Stimulated activated naive CD8-positive, alpha-beta T cell treated with anti-CD3 and anti-CD28 coated beads, Interleukin-15, Interleukin-2, amounts not matched to agents 100 U/mL and 50 U/mL, for 24 hours (primary cell): Measurements from ENCODE around the gene ANO6.
"Not testable (repeated sequence)": the region's sequence is repeated elsewhere in the genome, so short reads cannot be mapped to it uniquely, and the experiment has no call there.

Experiments
- ATAC-seq: fragments of 150-1000 bp; cut with Tn5 transposase; one replicate; pipeline ENCODE4 v1.10.0; 2021
- DNase-seq: peaks from one replicate; pipeline ENCODE4 v3.0.0; 2021

The ANO6 gene

DNA sequence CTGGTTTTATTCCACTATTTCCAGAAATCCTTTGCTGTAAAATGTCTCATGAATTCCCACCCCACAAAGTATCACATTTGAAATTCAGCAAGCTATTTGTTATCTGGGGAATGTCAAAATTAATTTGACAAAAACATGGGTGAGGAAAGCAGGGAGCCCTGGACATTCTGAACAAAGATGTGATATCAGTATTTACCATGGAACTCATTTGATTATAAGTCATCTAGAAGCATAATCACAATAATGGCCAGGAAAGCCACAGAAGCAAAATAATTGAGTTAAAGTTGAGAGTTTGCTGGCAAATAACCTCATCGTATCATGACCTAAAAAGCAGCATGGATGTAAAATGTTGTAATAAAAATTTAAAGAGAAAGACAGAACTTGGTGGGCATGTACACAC lies 96.1 kb downstream of the ANO6 start:
- ATAC-seq (no peak), DNase-seq (no peak)

DNA sequence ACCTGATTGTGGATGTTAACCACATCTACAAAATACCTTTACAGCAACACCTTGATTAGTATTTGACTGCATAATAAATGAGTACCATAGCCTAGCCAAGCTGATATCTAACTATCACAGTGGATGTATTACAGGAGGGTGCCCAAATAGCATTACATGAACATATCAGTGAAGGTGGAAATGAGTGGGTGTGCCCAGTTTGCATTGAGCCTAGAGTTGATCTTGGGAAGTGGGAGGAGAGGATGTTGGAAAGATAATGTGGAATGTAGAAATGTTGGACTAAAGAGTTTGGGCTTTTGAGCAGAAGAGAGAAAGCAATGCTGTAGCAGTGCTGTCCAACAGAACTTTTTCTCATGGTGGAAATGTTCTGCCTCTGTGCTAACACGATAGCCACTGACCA lies 98.9 kb downstream of the ANO6 start:
- no peak for DNase-seq
- no peak for ATAC-seq

DNA sequence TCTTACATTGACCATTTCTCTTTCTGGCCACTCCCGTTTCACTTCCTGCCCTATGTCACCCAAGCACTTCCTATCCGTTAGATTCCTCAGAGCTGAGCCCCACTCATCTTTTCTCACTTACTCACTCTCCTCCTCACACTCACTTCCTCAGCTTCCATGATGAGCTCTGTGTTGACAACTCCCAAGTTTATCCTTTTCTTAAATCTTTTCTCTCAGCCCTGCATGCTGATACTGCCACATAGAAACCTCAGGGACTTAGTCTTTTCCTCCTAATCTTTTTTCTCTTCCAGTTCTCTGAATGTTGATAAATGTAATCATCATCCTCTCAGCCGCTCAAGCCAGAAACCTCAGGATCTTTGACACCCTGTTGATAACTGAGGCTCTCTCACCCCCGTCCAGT lies 99.6 kb downstream of the ANO6 start:
- DNase-seq = no peak
- ATAC-seq = no peak

DNA sequence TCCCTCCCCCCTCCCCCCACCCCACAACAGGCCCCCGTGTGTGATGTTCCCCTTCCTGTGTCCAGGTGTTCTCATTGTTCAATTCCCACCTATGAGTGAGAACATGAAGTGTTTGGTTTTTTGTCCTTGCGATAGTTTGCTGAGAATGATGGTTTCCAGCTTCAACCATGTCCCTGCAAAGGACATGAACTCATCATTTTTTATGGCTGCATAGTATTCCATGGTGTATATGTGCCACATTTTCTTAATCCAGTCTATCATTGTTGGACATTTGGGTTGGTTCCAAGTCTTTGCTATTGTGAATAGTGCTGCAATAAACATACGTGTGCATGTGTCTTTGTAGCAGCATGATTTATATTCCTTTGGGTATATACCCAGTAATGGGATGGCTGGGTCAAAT lies 101.4 kb downstream of the ANO6 start:
- not testable (repeated sequence) for ATAC-seq, DNase-seq

DNA sequence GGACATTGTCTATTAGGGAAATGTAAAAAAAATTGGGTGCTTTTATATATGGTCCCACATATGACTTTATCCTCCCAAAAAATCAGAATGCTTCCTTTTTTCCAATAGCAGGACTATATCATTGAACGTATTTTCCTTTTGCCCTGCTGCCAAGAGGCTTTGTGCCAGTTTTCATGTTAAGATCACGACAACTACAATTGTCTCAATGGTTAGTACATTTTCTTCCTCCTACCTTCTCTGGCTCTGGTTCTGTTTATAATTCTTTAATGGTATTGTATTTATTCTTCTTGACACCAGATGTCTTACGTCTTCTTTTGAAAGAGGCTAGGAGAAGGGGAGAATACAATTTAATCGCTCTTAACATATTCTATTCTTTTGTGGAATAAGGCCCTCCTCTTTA lies 106.9 kb downstream of the ANO6 start:
- DNase-seq = no peak
- ATAC-seq = no peak

DNA sequence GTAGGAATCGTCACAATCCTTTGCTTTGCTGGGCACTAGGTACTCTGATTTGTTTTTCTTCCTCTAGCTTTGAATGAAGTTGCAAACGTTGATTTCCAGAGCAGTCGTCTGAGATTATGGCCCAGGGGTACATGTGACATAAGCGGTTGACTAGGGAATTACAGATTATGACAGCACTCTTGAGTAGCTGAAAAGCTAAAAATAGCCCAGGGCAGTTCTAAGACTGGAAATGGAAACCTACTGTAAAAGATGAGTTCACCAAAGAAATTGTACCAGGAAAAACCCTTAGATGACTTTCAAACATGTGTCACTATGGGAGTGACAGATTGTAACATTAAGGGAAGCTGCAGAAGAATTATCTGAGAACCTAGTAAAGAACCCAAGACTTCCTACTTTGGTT lies 108.5 kb downstream of the ANO6 start:
- ATAC-seq (peak; percentile 14), DNase-seq (no peak)

DNA sequence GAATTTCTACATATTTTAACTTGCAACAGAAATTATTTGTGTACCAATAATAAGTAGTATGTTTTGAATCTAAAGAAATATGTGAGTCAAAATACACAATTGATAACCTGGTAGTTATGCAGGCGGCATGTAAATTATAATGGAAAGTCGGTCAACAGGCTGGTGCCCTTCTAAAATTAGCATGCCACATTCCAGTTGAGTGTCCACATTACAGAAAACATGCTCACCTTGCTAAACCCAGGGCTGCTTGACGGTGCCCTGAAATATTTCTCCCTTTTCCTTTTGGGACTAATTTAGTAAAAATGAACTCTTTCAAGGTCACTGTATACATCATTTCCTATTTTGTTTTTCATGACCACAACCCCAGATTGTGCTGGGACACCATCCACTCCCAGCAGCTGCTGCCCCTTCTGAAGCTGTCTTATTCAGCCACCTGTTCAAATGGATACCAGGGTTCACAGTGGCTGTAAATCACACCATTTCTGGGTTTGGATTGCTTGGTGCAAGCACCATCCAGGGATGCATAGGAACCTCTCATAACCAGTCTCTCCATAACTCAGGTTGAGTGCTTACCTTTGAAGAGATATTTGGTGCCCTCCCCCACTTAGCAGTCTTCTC lies 110.6 kb downstream of the ANO6 start:
- ATAC-seq (no peak), DNase-seq (no peak)

DNA sequence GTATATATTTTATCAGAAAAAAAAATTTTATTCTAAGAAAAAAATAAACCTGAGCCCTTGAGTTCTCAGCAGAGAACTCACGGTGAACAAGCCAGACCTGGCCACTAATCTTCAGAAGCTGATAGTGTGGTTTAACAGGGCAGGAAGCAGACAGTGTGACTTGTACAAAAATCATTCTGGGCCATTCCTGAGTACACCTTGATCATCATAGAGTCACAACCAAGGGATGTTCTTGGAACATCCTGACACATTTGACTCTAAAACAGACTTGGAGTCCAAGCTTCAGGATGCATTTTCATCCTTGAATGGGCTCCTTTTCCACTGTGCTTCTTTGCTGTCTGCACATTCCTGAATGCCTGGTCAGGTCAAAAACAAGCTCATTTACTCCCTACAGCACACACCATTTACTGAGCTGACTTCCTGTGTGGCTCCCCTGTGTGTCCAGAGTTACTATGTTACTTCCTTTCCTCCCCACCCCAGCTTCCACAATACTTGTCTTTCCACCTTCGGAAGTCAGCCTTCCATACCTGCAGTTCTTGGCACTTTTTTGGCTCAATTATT lies 112.0 kb downstream of the ANO6 start:
- DNase-seq (no peak), ATAC-seq (no peak)

DNA sequence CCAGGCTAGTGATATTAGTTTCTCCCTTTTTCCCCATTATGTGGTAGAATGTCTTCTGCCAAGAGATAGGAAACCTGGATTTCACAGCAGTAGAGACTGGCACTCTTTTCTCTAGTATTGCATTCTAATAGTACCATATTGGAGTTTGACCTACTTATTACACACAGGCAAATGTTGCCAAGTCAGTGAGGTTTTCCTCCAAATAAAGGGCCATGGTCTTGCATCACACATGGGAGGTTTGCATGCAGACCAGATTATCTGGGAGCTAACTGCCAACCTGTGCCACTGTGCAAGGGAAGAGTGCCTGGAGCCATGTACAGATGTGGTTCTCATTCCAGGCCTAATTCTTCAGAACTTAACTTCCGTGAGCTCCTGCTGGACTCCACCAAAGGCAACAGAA lies 113.3 kb downstream of the ANO6 start:
- DNase-seq = no peak
- ATAC-seq = no peak

DNA sequence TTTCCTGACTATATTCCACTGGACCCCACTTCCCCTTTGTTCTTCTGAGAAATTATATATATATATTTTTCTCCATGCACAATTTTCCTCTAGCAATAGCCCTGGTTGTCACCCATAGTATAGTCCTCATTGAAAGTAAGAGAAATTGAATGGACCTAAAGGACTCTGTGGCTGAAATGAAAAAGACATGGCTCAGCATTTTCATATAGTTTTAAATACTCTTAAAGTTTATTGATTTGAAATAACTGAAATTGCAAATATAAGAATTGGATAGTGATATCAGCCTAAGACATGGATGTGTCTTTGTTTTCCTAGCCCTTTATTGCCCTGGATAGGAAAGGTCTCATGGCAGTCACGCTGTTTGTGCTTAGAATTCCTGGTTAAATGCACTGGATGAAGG lies 113.8 kb downstream of the ANO6 start:
- no peak for ATAC-seq
- DNase-seq = no peak

DNA sequence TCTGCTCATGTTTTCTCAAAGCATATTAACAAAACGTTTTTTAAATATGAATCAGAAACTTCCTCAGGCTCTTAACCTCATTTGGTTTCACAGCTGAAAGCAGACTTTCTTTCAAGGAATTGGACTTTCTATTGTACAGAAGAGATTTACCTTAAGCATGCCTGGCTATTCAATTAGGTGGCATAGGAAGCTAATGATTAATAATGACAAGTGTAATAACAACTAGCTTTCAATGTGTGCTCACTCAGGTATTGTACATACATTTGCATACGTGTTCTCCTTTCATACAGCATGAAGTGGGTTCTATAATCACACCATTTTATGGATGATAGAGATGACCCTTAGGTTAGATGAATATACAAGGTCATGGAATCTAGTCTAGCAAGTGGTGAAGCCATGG lies 115.7 kb downstream of the ANO6 start:
- DNase-seq (no peak), ATAC-seq (no peak)

DNA sequence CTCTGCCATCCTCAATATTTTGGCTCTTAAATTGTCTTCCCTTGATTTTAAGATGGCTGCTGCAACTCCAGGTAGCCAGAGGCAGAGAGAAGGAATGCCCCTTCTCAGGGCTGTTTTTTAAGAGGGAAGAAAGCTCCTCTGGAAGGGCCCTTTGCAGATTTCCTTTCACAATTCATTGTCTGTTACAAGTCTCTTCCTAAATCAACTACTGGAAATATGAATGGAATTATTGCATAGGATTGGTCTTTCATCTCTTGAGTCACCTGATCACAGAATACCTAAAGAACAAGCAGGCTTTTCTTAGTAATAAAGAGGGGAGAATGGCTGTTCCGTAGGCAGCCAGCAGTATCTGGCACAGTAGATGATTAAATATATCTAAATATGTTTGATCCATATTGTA lies 118.5 kb downstream of the ANO6 start:
- ATAC-seq (no peak), DNase-seq (no peak)

DNA sequence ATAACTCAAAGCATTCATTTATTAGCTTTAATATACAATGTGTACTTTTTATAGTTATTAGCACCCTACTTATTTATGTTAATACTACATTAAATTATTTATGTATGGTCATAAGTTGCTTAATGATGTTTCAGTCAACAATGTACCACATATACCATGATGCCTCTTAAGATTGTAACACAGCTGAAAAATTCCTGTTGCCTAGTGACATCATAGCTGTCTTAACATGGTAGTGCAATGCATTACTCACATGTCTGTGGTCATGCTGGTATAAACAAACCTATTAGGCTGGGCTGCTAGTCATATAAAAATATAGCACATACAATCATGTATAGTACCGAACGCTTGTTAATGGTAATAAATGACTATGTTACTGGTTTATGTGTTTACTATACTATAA lies 120.4 kb downstream of the ANO6 start:
- ATAC-seq = no peak
- DNase-seq = no peak

DNA sequence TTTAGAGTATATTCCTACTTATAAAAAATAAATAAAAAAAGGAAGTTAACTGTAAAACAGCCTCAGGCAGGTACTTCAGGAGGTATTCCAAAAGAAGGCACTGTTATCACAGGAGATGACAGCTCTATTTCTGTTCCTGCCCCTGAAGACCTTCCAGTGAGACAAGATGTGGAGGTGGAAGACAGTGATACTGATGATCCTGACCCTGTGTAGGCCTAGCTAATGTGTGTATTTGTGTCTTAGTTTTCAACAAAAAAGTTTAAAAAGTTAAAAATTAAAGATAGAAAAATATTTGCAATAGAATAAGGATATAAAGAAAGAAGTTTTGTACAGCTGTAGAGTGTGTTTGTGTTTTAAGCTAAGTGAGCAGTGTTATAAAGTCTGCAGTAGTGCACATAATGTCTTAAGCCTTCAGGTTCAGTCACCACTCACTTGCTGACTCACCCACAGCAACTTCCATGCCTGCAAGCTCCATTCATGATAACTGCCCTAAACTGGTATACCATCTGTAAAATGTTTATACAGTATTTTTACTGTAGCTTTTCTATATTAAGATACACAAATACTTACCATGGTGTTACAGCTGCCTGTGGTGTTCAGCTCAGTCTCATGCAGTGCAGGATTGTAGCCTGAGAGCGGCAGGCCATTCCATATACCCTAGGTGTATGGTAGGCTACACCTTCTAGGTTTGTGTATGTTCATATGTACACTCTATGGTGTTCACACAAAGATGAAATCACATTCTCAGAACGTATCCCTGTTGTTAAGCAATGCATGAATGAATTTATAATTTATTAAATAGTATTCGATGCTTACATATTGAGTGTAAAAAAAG lies 121.1 kb downstream of the ANO6 start:
- ATAC-seq = no peak
- no peak for DNase-seq

DNA sequence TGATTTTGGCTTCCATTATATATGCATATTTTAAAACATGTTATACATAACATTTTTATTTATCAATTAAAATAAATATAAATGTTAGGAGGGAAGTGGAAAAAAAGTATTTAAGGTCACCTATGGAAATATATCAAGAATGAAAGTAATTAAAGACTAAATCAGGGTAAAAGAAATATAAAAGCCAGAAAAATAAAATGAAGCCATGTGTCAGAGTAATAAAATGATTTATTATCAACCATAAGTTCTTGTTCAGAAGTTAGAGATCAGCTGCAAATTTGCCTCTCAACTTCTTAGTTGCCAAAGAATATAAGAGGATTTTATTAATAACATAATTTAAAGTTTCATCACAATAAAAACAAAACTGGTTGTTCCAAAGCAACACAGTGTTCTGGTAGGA lies 121.9 kb downstream of the ANO6 start:
- no peak for ATAC-seq
- DNase-seq = no peak

DNA sequence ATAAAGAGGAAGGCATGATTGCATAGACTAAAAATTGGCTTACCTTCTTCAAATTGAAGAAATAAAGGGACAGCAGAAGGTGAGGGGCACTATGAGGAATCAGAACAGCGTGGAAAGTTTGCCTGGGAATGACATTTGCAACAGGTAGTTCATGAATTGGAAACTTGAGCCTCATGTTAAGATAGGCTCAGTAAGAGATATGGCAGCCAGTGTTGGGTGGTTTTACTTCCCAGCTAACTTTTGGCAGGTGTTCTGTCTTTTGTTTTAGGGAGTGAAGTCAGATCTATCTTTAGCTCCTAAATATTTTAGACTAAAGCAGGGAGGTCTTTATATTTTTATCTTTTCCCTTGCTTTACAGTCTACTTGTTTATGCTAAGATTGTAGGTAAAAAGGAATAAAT lies 122.4 kb downstream of the ANO6 start:
- no peak for ATAC-seq
- no peak for DNase-seq

DNA sequence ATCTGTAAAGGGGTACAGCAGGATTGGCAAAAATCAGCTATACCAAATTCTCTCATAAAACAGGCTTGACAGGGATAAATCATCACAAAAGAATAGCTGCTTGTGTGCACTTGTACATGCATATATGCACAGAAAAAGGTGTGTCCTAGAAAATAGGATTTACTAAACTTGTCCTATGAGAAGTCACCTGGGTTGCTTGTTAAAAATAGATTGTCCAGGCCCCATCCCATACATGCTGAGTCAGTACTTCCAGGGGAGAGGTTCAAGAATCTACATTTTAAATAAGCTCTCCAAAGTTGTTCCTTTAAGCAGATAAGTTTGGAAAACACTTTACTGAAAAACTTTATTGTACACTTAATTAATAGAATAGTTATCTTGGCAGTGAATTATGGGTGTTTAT lies 123.1 kb downstream of the ANO6 start:
- no peak for DNase-seq
- no peak for ATAC-seq

DNA sequence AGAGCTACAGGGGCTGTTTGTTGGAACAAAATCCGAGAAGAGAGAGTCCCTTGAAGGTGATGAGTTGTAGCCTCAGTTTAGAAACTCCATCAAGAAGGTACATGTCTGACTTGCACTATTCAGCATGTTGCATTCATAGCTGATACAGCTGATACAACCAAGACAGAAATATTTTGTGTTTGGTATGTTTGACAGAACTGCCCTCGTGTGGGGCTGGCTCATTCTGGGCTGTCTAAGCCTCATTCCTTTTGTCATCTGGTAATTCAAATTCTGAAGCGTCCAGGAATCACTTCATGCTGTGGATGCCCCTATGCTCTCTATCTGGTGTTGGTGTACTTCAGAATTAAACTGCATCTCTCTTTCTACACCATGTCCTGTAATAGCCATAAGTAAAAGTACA lies 126.3 kb downstream of the ANO6 start:
- no peak for DNase-seq
- ATAC-seq = no peak

DNA sequence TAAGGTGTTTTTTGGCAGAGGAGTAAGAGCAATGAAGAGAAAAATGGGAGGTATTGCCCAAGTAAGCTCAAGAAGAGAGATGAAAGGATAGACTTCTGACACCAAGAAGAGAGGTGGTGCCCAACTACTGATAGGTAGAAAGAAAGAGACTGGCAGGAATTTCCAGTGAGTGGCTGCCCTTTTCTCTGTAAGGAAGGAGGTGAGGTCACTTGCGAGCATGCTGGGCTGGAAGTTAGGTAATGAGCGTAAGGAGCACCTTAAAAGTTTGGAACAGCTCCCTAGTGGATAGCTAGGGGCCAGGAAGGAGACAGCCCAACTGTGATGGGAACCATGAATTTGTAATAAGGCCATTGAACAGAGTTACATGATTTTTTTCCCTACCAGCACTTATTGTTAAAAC lies 127.0 kb downstream of the ANO6 start:
- ATAC-seq = peak; percentile 46

DNA sequence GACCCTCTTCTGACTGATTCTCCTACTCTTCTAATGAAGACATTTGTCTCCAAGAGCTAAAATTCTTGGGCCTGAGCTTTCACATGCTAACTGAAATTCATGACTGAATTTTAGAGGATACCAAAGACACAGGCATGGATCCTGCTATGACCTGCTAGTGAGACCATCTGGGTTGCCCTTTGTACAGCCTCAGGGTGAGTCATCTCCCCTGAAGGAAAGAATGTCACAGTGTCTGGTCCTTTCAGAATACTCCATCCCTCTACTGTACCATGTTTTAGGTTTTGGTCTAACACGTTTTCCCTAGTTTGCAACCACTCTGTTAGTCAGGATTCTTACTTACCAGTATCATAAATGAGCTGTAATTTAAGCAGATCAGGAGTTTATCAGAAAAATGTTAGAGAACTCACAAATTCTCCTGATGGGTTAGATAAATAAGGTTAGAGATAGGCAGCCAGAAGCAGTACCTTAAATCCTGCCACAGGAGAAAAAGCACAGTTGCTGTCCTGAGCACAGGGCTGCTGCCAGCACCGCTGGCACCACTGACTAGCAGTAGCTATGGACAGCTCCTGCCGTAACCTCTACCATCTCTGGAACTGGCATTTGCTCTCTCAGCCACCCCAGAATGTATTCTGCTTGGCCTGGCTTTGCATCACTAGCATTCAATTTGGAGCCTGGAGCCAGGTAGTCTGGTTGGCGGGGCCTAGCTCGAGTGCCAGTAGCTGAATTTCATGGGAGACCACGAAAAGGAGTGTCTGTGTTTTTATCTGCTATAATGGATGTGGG lies 127.6 kb downstream of the ANO6 start:
- ATAC-seq (peak; percentile 88), DNase-seq (no peak)

More for the DNA sequence above, 127.0 kb downstream of the ANO6 start:
- DNase-seq = no peak

DNA sequence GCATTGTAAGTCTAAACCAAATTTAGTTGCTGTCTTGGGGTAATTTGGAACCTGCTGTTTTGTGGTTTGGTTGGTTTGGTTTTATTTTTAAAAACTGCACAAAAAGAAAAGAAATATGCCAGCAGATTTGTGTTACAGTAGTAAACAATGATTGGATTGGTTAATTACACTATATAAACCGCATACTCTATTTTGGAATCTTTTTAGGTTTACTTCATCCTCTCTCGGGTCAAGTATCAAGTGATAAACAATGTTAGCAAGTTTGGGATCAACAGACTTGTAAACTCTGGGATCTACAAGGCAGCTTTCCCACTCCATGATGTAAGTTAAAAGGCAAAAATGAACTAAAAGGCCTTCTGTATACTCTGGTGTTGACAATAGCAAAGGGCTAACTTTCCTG lies 132.4 kb downstream of the ANO6 start:
- no peak for ATAC-seq
- DNase-seq = no peak

DNA sequence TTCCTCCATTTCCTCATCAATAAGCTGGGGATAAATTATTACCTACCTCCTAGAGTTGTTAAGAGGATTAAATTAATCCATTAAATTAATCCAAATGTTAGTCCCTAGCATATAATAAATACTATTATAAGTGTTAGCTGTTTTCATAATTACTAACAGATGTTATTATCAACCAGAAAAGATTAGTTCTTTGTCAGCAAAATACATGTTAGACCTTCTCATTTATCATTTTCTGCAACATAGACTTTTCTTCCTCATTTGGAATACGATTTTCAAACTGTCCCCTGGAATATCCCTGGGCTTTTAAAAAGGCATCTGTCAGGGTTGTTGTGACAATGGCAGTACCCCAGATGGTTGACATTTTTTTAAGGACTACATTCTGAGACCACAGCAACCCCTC lies 133.1 kb downstream of the ANO6 start:
- ATAC-seq = no peak

DNA sequence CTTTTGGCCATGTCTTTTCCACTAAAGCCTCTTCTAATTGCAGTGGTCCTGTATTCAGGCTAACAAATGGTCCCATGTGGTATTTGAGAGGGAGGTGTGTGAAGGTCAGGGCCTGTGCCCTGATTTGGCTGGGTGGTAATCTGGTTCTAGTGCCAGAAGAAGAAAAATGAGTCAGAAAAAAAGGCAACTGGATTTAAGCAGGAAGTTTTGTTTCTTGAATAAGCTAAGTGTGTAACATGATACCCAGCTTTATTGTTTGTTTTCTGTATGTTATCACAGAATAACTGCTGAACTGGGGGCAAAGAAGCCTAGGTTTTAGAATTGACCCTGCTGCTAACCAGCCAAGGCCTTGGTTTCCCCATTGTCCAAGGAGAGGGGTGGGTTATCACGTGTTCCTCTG lies 134.0 kb downstream of the ANO6 start:
- no peak for ATAC-seq

More for the DNA sequence above, 133.1 kb downstream of the ANO6 start:
- no peak for DNase-seq

More for the DNA sequence above, 134.0 kb downstream of the ANO6 start:
- DNase-seq = no peak
